NCI-H446 treated with DMSO at 0.1 percent for 48 hours (cell line): ENCODE measurements around the gene ALPP.
"Not testable (repeated sequence)": the region's sequence is repeated elsewhere in the genome, so short reads cannot be mapped to it uniquely, and the experiment has no call there.

ENCODE experiments used
- DNase-seq: peaks from one replicate; lab custom pipeline; 2025; lab: John Stamatoyannopoulos, UW

Gene ALPP

DNA sequence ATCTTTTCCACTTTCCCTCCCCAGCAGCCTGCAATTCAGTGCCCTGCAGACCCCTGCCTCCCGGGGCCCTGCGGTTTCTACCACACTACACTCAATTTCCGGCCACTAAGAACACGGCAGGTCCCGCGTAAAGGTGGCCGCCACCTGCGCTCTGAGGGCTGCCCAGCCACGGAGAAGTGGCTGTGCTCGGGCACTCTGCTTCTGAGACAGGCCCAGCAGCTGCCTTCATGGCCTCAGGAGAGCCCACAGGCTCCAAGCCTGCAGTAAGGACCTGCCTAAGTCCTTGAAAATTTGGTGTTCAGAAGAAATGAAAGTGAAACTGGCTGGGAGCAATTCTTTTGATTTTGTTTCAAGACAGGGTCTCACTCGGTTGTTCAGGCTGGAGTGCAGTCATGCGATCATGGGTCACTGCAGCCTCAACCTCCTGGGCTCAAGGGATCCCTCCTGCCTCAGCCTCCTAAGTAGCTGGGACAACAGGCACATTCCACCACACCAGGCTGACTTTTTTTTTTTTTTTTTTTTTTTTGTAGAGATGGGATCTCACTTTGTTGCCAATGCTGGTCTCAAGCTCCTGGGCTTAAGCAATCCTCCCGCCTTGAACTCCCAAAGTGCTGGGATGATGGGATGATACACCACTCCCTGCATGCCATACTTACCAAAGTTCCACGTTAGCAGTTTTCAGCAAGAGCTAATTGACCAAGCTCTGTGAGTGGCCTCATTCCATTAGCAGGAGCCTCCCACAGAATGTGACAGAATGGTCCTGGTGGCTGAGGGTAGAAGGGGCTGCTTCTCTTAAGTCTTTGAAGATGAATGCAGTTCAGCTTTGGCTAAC, 14.6 kb upstream of the ALPP start:
- DNase-seq, result no peak

DNA sequence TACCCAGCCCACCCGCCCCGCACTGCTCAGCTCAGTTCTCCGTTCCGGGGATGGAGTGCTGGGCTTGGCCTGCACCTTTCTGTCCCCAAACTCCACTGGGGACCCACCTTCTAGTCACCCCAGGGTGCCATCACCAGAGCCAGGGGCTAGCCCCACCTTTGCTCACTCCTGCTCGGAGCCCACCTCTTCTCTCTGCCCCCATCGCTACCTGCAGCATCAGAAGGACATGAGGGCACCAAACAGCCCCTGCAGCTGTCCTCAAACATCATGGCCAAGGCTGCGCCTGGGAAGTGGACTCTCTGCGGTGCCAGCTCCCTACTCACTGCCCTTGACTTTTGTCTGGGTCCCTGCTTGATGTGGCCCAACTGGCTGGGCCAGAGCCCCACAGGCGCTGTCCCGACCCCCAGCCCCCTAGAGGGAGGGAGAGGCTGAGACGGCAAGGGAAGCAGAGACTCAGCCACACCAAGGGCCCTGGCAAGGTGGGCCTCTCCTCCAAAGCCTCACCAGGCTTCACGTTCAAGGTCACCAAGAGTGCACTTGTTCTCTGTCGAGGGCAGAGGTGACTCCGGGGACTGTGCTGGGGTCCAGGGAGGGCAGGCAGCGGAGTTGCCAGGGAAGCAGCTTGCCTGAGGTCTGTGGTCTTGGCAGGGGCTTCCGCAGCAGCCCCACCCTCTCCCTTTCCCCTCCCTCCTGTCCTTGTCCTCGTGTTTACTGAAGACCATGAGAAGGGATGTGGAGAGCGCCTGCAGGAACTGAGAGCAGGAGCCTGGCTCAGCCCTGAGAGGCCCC, 13.6 kb upstream of the ALPP start:
- not testable (repeated sequence) for DNase-seq

DNA sequence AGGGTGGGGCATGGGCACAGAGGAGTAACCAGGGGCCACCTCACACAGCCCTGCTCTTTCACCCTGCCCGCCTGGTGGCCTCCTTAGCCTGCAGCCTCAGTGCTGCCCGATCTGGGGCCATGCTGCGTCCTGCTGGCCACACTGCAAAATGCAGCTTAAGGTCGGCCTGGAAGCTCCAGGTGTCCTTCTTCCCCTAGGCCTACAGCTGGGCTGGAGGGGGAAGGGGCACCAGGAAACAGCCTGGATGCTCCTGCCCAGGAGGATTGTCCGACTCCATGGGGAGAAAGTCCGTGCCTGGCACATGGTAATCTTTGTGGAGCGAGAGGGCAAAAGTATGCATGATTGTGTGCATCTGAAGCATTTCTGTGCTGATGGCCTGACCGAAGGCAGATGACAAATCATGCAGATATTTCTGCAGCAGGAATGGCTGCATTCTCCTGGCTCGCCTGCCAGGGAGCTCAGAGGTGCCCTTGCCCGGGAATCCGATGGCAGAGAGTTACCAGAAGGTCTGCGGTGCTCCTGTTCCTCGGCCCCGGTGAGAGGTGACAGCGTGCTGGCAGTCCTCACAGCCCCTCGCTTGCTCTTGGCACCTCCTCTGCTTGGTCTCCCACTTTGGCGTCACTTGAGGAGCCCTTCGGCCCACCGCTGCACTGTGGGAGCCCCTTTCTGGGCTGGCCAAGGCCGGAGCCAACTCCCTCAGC, 12.8 kb upstream of the ALPP start:
- DNase-seq, result no peak

DNA sequence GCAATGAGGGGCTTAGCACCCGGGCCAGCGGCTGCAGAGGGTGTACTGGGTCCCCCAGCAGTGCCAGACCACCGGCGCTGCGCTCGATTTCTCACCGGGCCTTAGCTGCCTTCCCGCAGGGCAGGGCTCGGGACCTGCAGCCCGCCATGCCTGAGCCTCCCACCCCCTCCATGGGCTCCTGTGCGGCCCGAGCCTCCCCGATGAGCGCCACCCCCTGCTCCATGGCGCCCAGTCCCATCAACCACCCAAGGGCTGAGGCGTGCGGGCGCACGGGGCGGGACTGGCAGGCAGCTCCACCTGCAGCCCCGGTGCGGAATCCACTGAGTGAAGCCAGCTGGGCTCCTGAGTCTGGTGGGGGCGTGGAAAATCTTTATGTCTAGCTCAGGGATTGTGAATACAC, 12.1 kb upstream of the ALPP start:
- not testable (repeated sequence) for DNase-seq

DNA sequence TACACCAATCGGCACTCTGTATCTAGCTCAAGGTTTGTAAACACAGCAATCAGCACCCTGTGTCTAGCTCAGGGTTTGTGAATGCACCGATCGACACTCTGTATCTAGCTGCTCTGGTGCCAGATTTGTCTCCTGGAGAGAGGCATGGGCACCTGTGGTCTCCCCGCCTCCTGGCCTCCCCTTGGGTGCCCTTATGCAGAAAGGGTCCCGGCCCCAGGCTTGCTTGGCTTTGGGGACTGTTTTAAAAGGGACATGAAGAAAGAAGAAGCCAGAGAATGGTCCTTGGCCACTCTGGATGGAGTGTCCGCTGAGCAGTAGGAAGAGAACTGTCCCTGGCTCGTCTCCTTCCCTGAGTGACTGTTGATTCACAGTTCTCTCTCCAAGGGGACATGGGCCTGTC, 11.5 kb upstream of the ALPP start:
- no peak for DNase-seq

DNA sequence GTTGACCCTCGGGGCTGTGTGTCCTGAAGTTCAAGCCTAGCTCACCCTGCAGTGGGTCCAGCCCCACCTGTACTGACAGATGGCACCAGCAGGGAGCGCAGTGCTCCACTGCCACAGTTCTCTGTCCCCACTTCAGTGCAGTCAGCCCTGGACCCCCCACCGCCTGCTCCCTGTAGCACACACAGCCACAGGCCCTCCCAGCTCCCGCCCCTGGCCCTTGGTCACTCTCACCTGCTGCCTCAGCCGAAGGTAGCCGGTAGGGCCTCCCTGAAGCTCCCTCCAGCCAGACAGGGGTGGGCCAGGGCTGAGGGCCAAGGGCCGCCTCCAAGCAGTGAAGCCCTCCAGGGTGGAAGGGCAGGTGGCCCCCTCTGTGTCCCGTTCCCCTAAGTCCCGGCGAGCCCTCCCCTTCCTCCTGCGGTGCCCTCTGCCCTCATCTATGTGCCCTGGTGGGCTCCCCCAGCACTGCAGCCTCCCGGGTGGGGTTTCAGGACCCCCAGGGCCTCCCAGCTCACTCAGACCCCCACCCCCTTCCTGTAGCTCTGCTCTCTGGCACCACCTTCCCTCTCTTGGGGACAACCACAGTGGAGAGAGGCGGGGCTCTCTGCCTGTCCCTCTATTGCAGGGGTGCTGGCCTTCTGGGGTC, 10.8 kb upstream of the ALPP start:
- DNase-seq, result no peak

DNA sequence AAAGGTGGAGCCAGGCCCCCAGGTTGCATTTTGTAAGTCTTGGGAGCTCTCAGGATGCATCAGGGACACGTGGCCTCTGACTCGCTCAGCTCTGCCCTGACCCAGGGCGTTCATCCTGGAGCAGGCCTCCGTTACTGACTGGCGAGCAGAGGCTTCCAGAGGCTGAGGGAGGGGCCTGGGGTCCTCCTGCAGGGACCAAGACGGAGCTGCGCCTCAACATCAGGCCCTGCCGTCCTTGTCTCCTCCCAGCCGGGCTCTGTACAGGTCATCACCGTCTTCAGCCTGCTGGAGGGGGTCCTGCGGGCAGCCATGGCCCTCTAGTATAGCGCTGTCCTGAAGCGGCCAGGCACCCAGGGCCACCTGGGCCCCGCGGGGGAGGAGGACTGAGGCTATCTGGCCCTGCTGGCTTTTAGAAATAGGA, 10.2 kb upstream of the ALPP start:
- no peak for DNase-seq

DNA sequence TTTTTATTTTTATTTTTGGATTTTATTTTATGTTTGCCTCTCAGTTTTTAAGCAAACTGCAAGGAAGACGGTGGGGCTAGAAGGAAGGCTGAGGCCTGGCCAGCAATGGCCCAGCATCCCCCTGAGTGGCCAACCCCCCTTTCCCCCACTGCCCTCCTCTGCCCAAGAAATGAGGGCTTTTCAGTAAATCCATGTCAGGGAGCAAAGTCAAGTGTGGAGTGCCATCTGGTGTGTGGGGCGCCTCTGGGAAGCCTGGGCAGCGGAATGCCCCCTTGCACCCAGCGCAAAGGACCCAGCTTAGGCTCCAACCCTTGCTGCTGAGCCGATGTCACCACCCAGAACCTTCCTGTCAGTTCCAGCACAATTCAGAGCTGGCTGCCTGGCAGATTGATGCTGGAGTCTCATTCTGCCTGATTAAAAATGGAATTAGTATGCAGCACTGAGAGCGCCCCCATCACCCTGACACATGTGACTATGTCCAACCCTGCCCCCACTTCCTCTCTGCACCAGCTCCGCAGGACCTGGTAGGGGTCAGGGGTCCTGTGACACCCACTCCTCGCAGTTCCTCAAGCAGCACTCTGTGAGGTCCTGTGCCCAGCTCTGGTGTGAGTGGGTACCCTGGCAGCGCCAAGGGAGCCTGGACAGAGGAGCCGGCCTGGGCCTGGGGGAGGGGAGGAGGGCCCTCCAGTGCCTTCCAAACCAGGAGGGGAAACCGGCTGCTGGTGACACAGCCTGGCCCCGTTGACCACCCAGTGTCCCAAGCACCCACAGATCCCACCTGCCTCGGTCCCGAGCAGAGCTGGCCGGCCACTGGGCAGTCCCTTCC, 9.2 kb upstream of the ALPP start:
- DNase-seq, result no peak

DNA sequence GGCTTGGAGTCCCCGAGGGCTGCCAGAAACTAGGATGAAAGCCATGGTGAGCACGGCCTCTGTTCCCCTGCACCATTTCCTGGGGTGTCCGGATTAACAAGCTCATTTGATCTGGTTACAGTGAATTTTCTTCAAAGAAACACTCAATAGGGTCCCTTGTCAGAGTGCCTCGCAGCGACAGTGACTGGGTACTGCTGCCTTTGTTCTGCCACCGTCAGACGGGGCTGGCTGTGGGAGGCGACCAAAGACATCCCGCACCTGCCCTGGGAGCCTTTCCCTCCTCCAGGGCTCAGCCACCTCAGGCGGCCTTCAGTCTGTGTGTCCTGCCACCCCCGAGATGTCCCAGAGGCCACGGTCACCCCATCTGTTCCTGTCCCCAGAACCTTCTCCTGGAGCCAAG, 8.5 kb upstream of the ALPP start:
- not testable (repeated sequence) for DNase-seq

DNA sequence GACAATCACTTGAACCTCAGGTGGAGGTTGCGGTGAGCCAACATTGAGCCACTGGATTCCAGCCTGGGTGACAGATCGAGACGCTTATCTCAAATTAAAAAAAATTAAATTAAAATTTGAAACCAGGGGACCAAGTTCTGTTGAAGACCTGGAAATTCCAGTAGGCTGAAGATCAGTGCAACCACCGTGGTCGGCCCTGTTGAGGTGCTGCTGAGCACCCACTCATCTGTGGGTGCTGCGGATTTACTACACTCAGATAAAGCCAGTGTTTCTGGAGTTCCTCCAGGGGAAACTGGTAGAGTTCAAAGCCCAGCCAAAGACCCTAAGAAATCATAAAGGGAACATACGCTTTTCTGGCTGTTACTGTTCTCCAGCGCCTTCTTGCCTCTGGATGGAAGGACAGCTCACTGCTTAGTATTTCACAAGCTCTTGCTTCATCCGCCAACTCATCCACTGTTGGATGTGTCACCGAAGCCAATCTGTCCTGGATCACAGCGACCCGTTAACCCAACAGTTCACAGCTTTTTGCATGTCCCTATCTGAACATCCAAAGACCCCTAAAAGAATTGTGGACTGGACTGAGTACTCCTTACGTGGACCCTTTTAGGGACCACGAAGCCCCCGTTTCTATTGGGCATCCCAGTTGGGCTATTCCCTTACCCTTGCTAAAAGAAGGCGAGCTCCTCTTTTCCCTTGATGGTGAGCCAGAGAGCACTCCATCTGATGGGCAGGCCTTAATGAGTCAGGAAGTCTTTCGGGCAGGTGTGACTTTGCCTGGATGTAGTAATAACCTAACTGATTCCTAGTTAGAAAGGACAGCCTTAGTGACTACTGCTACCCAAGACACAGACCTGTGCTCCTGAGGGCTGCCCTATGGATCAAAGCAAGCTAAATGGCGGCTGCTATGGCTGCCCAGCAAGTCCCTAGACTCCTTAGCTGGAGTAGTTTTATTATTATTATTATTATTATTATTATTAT, 6.0 kb upstream of the ALPP start:
- no peak for DNase-seq

DNA sequence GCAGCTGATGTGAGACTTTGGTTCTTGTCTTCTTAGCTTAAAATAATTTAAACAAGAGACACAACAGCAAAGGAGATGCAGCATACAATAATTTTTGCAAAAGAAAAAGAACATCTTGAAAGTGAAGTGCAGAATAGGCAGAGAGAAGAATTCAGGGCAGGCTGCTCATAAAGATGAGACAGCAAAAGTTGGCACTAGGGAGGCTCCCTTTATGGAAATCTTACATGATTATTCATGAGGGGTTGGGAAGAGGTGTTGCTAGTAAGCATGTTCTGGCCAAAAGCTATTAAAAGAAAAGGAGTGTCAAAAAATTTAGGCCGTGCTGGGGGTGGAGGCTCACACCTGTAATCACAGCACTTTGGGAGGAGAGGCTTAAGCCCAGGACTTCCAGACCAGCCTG, 4.2 kb upstream of the ALPP start:
- DNase-seq, result no peak

DNA sequence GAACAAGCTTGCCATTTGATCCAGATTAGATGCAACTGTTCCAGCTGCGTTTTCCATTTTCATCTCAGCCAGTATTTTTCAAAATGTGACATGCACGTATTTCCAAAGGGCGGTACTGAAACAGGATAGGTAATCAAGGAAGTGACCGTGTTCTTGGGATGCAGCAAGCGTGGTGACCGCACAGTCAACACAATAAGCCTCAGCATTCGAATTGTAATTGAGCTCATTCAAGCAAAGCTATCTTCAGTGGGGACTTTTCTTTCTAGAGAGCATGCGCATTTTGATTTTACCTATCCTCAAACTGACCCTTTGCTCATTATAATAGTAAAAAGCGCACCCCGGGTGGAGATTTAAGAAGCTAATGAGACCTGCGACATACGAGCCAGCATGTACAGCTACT, 3.4 kb upstream of the ALPP start:
- DNase-seq, result no peak

DNA sequence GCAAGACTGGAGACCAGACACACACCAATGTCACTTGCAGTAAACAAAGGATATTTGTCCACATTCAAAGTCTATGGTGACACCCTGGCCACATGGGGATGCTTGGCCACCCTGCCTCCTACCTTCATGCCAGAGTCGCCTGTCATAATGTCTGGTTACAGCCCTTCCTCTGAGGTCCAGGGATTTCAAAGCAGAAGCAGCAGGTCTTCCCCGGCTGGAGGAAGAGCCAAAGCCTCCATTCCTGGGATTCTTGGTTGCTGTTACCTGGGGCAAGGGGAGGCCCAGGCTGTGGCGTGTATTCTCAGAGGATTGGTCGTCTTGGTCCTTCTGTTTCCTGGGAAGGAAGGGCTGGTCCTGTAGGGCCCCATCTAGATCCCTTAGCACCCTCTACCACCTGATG, 2.3 kb upstream of the ALPP start:
- no peak for DNase-seq

DNA sequence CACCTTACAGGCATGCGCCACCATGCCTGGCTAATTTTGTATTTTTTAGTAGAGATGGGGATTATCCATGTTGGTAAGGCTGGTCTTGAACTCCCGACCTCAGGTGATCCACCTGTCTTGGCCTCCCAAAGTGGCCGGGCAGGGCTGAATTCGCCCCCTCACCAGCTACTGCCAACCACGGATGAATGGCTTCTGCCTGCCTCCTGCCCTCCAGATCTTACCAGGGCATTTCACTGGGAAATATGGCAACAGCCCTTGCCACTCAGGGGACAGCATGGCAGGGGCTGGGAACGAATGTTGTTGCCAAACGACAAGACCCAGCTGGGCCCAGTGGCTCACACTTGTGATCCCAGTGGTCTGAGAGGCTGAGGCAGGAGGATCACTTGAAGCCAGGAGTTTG, 1.8 kb upstream of the ALPP start:
- no peak for DNase-seq

DNA sequence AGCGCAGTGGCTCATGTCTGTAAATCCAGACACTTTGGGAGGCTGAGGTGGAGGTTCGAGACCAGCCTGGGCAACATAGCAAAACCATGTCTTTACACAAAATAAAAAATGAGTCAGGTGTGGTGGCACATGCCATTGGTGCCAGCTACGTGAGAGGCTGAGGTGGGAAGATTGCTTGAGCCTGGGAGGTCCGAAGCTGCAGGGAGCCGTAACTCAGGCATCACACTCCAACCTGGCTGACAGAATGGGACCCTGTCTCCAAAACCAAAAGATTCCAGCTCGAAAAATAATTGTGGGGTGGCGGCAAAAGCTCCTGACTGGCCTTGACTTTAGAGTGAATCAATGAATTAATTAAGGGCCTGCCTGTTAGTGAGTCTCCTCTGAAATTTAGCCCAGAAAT, 1.2 kb upstream of the ALPP start:
- DNase-seq, result no peak

DNA sequence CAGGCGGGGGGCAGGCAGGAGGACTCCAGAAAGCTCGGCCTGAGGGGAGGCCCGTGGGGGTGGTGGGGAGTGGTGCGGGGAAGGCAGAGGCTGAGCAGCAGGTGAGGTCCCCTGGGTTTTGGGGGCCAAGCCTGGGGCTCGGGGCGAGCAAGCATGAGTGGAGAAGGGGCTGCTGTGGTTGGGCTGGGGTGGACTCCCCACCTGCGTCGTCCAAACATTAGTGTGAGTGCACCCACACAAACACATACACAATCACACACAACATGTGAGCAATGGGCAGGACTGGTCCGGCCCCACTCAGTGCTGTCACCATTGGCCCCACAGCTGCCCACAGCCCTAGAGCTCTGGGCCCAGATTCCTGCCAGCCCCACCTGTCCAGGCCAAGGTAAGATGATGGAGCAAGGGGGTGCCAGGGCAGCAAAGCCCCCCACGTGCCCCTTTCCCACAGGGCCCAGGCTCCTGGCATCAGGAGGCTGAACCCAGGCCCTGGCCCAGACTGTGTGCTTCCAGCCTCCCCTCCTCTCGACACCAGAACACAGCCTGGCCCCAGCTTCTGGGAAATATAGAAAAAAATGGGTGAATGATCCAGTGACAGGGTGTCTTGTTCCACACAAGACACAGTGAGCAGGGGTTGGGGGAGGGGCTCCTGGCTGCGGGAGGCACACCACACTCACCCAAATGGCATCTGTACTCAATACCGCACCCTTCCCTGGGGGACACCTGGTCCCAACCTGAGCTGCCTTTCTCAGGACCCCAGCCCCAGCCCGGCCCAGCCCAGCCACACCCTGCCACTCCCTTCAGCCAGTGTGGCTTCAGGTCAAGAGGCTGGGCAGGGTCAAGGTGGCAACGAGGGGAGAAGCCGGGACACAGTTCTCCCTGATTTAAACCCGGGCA, 463 bp upstream of the ALPP start:
- DNase-seq, result no peak

DNA sequence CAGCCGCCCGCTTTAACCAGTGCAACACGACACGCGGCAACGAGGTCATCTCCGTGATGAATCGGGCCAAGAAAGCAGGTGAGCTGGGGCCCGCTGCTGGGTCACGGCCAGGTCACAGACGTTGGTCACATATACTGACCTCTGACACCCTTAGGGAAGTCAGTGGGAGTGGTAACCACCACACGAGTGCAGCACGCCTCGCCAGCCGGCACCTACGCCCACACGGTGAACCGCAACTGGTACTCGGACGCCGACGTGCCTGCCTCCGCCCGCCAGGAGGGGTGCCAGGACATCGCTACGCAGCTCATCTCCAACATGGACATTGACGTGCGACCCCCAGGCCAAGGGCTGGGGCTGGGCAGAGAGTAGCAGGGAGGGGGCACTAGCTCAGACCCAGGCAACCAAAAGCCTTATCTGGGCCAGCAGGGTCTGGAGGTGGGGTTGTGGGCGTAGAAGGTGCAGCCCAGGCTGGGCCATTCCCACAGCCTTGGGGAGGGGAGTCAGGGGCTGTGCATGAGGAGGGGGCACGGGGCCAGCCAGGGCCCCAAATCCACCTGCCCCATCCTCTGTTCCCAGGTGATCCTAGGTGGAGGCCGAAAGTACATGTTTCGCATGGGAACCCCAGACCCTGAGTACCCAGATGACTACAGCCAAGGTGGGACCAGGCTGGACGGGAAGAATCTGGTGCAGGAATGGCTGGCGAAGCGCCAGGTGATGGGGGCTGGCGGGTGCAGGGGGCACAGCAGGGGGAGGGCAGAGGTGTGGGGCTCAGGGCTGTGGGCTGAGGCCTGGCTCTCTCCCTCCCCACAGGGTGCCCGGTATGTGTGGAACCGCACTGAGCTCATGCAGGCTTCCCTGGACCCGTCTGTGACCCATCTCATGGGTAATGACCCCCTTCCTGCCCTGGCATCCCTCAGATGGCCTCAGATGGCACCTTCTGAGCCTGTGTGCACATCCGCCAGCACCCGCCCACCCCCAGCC, 1.3 kb downstream of the ALPP start:
- DNase-seq, result not testable (repeated sequence)
